HG02610 (cell line): Measurements from ENCODE around the gene NDUFS1.
"Not testable (repeated sequence)": the region's sequence is repeated elsewhere in the genome, so short reads cannot be mapped to it uniquely, and the experiment has no call there.

ENCODE experiments used
- ATAC-seq: cut with Tn5 transposase; IDR thresholded peaks from one replicate; pipeline ENCODE4 v1.9.1; 2021; ENCODE audit warnings: mild to moderate bottlenecking, moderate library complexity; ENCODE audit not compliant: unreplicated experiment

The NDUFS1 gene

GRCh38 chr2:206159346-206160124 is at the start of gene NDUFS1, which contains the start of gene EEF1B2:
NDUFS1 (minus strand) TSS chr2:206159444; CDS start chr2:206153678, 5,766 bp downstream.
EEF1B2 (plus strand) TSS chr2:206159895; CDS start chr2:206159980, 85 bp downstream.
- peak; percentile 90 for ATAC-seq

- no peak for ATAC-seq
These were observed 49.7 kb upstream of the NDUFS1 start for GRCh38 chr2:206208900-206209299.

GRCh38 chr2:206207316-206207715 is 48.1 kb upstream of the NDUFS1 start:
- ATAC-seq, result not testable (repeated sequence)

- ATAC-seq, result no peak
These were observed 45.5 kb upstream of the NDUFS1 start for GRCh38 chr2:206204710-206205109.

GRCh38 chr2:206203331-206203730 is 44.1 kb upstream of the NDUFS1 start:
- no peak for ATAC-seq

GRCh38 chr2:206202446-206202845 is 43.2 kb upstream of the NDUFS1 start:
- ATAC-seq, result no peak

- ATAC-seq, result no peak
These were observed 42.0 kb upstream of the NDUFS1 start for GRCh38 chr2:206201075-206201848.

GRCh38 chr2:206198677-206199076 is 39.4 kb upstream of the NDUFS1 start:
- no peak for ATAC-seq

- ATAC-seq, result no peak
These were observed 34.6 kb upstream of the NDUFS1 start for GRCh38 chr2:206193671-206194357.

GRCh38 chr2:206192157-206192556 is 32.9 kb upstream of the NDUFS1 start:
- ATAC-seq, result no peak

GRCh38 chr2:206190689-206191088 is 31.4 kb upstream of the NDUFS1 start:
- ATAC-seq, result no peak

- ATAC-seq, result no peak
These were observed 30.9 kb upstream of the NDUFS1 start for GRCh38 chr2:206190111-206190510.

- ATAC-seq, result no peak
These were observed 30.4 kb upstream of the NDUFS1 start for GRCh38 chr2:206189691-206190090.

- ATAC-seq, result not testable (repeated sequence)
These were observed 22.3 kb upstream of the NDUFS1 start for GRCh38 chr2:206181526-206181925.

GRCh38 chr2:206176901-206177300 is 17.7 kb upstream of the NDUFS1 start:
- ATAC-seq, result no peak

- no peak for ATAC-seq
These were observed 16.9 kb upstream of the NDUFS1 start for GRCh38 chr2:206176121-206176520.

GRCh38 chr2:206173147-206173546 is 13.9 kb upstream of the NDUFS1 start:
- no peak for ATAC-seq

- not testable (repeated sequence) for ATAC-seq
These were observed 12.6 kb upstream of the NDUFS1 start for GRCh38 chr2:206171624-206172397.

- ATAC-seq, result not testable (repeated sequence)
These were observed 9.0 kb upstream of the NDUFS1 start for GRCh38 chr2:206168230-206168629.

GRCh38 chr2:206164261-206164862 is 5.1 kb upstream of the NDUFS1 start:
- no peak for ATAC-seq
